IMR-90 (cell line): ENCODE results near the gene IKBIP. TPM values are rescaled to one million over a fixed set of nuclear protein-coding genes. Genes with fewer than 3 reads are reported as not detected.
"Not testable (repeated sequence)": the region's sequence is repeated elsewhere in the genome, so short reads cannot be mapped to it uniquely, and the experiment has no call there.

ENCODE experiments used
- ATAC-seq: fragments of 200-7000 bp; cut with Tn5 transposase; 2 replicates; pipeline ENCODE4 v1.9.1; 2020; ENCODE audit warnings: low read depth, mild to moderate bottlenecking, moderate library complexity
- BruUV-seq: library from RNA; stranded (reverse); fragments of 400-500 nt; replicated peaks from 2 replicates; lab custom pipeline; 2021; lab: Mats Ljungman, UMichigan
- CTCF ChIA-PET: fragments of 300-600 bp; formaldehyde crosslinking; extraction: SDS; loops from one replicate; lab custom pipeline; 2021; ENCODE audit warnings: antibody characterized with exemption; lab: Yijun Ruan, JAX
- POLR2A ChIA-PET: fragments of 300-600 bp; sonication (Branson Sonifier 250); formaldehyde crosslinking; loops from one replicate; lab custom pipeline; 2022; ENCODE audit warnings: antibody characterized with exemption; ENCODE audit not compliant: unreplicated experiment; lab: Charles Lee
- DNase-seq: peaks from one replicate; pipeline ENCODE4 v3.0.0; 2013
- H2AFZ ChIP-seq: replicated peaks from 2 replicates; pipeline ENCODE3; 2013; ENCODE audit warnings: low read length, mild to moderate bottlenecking; ENCODE audit not compliant: poor library complexity
- H2AK5ac ChIP-seq: 2 replicates; pipeline ENCODE4 v1.6.1; 2013; ENCODE audit warnings: low read depth, low read length, inconsistent platforms
- H2AK9ac ChIP-seq: replicated peaks from 2 replicates; pipeline ENCODE3; 2013; ENCODE audit warnings: mild to moderate bottlenecking, low read depth, low read length, moderate library complexity; ENCODE audit not compliant: poor library complexity
- H2BK120ac ChIP-seq: 2 replicates; pipeline ENCODE4 v1.6.1; 2013; ENCODE audit warnings: low read depth, low read length, inconsistent platforms
- H2BK15ac ChIP-seq: 3 replicates; pipeline ENCODE4 v1.6.1; 2013; ENCODE audit warnings: low read depth, low read length, inconsistent platforms
- H2BK20ac ChIP-seq: 2 replicates; pipeline ENCODE4 v1.6.1; 2013; ENCODE audit warnings: low read depth, mild to moderate bottlenecking, inconsistent platforms, low read length, moderate library complexity
- H2BK5ac ChIP-seq: 2 replicates; pipeline ENCODE4 v1.6.1; 2013; ENCODE audit warnings: mild to moderate bottlenecking, low read depth, low read length, inconsistent platforms; ENCODE audit not compliant: poor library complexity, severe bottlenecking
- H3K14ac ChIP-seq: replicated peaks from 2 replicates; pipeline ENCODE4 v1.6.1; 2013; ENCODE audit warnings: low read depth, low read length, inconsistent platforms
- H3K18ac ChIP-seq: 2 replicates; pipeline ENCODE4 v1.6.1; 2013; ENCODE audit warnings: low read depth, low read length, control low read depth
- H3K23ac ChIP-seq: 2 replicates; pipeline ENCODE4 v1.6.1; 2013; ENCODE audit warnings: low read depth, low read length, inconsistent platforms
- H3K27ac ChIP-seq: 2 replicates; pipeline ENCODE4 v1.5.1; 2013; ENCODE audit warnings: mild to moderate bottlenecking, control low read depth, low read length; ENCODE audit not compliant: insufficient read depth
- H3K27me3 ChIP-seq: 2 replicates; pipeline ENCODE4 v1.6.1; 2013; ENCODE audit warnings: low read length; ENCODE audit not compliant: control insufficient read depth, insufficient read depth
- H3K36me3 ChIP-seq: 2 replicates; pipeline ENCODE4 v1.6.1; 2013; ENCODE audit warnings: low read length, mixed read lengths; ENCODE audit not compliant: control insufficient read depth, insufficient read depth
- H3K4ac ChIP-seq: 2 replicates; pipeline ENCODE4 v1.6.1; 2013; ENCODE audit warnings: low read depth, low read length, inconsistent platforms
- H3K4me1 ChIP-seq: 2 replicates; pipeline ENCODE4 v1.6.1; 2013; ENCODE audit warnings: low read length, mixed read lengths; ENCODE audit not compliant: control insufficient read depth, insufficient read depth
- H3K4me2 ChIP-seq: 2 replicates; pipeline ENCODE4 v1.6.1; 2013; ENCODE audit warnings: low read depth, mild to moderate bottlenecking, control low read depth, low read length, moderate library complexity
- H3K4me3 ChIP-seq: 2 replicates; pipeline ENCODE4 v1.5.1; 2013; ENCODE audit warnings: low read depth, mild to moderate bottlenecking, control low read depth, low read length, moderate library complexity; ENCODE audit not compliant: insufficient read depth
- H3K56ac ChIP-seq: 2 replicates; pipeline ENCODE4 v1.6.1; 2013; ENCODE audit warnings: low read length, inconsistent platforms; ENCODE audit not compliant: insufficient read depth; ENCODE audit errors: extremely low read depth
- H3K79me1 ChIP-seq, 2 experiments: 2 replicates each; pipeline ENCODE4 v1.6.1; 2013; ENCODE audit warnings: low read length in 2 of 2, inconsistent platforms in 1 of 2, low read depth in 1 of 2
- H3K9ac ChIP-seq: 2 replicates; pipeline ENCODE4 v1.6.1; 2013; ENCODE audit warnings: low read depth, low read length, control low read depth
- H3K9me1 ChIP-seq: 2 replicates; pipeline ENCODE4 v1.6.1; 2013; ENCODE audit warnings: low read length, inconsistent platforms; ENCODE audit not compliant: insufficient read depth
- H3K9me3 ChIP-seq: 2 replicates; pipeline ENCODE4 v1.6.1; 2013; ENCODE audit warnings: low read length; ENCODE audit not compliant: control insufficient read depth, insufficient read depth
- H4K20me1 ChIP-seq: 2 replicates; pipeline ENCODE4 v1.6.1; 2013; ENCODE audit warnings: low read length, inconsistent platforms; ENCODE audit not compliant: insufficient read depth
- H4K5ac ChIP-seq: 2 replicates; pipeline ENCODE4 v1.6.1; 2013; ENCODE audit warnings: mild to moderate bottlenecking, low read depth, low read length, control low read depth
- H4K8ac ChIP-seq, 2 experiments: 2 replicates each; pipeline ENCODE4 v1.6.1; 2013; ENCODE audit warnings: low read depth in 2 of 2, low read length in 2 of 2, control low read depth in 1 of 2, inconsistent platforms in 1 of 2
- H4K91ac ChIP-seq: 2 replicates; pipeline ENCODE4 v1.6.1; 2013; ENCODE audit warnings: low read depth, low read length, inconsistent platforms; ENCODE audit not compliant: insufficient read depth
- WGBS, 2 experiments: methylation state at CpG; one replicate each; pipeline versions ENCODE4 v1.1.5 to v1.1.7; 2013; ENCODE audit warnings: missing lambda C conversion rate in 2 of 2; ENCODE audit not compliant: insufficient read length in 1 of 2; ENCODE audit errors: extremely low coverage in 2 of 2; 5-methylcytosine and 5-hydroxymethylcytosine counted together
- dilution Hi-C: fragments of 300-500 bp; cut with HindIII; formaldehyde crosslinking; loops from one replicate; pipeline ENCODE4 v1.14.3; 2018; ENCODE audit warnings: low sequenced_read_pairs; ENCODE audit not compliant: unreplicated experiment
- in situ Hi-C: fragments of 300-500 bp; cut with MboI; formaldehyde crosslinking; loops from 3 replicates; pipeline ENCODE4 v1.14.3; 2019; ENCODE audit warnings: low sequenced_read_pairs, inconsistent platforms, mixed read lengths
- intact Hi-C: fragments of 100-400 bp; cut with micrococcal nuclease; formaldehyde crosslinking; loops from 2 replicates; pipeline ENCODE4 v1.10.0; 2022
- polyA plus RNA-seq, 3 experiments: library from polyadenylated mRNA; depleted of rRNA; stranded (reverse); fragments of >200 nt; gene quantifications; 2 replicates each; pipeline ENCODE4 v1.2.3, GENCODE V29; 2012; ENCODE audit warnings: low replicate concordance in 1 of 3
- total RNA-seq: library from RNA; depleted of rRNA; stranded (reverse); fragments of >200 nt; gene quantifications from 2 replicates; pipeline ENCODE4 v1.2.3, GENCODE V29; 2012

IKBIP gene
- total and polyA plus RNA-seq, 2 of the 4 experiments (the other 2 are of a cell fraction): 37.1 to 52.7 TPM

GRCh38 chr12:98576795-98577194, 67.8 kb downstream of the IKBIP start:
- H2BK120ac ChIP-seq, H2BK5ac ChIP-seq, DNase-seq, H2BK15ac ChIP-seq, H3K18ac ChIP-seq, H2AK9ac ChIP-seq, H3K4me2 ChIP-seq, H3K9me3 ChIP-seq, H4K91ac ChIP-seq, H3K4ac ChIP-seq, H3K9me1 ChIP-seq, H3K56ac ChIP-seq, H4K5ac ChIP-seq, H2AFZ ChIP-seq, H3K36me3 ChIP-seq, H3K27me3 ChIP-seq, H3K27ac ChIP-seq, CTCF ChIA-PET, POLR2A ChIA-PET, H3K79me1 ChIP-seq, H2BK20ac ChIP-seq, BruUV-seq, H3K9ac ChIP-seq, intact Hi-C loops, H3K23ac ChIP-seq, in situ Hi-C loops, H2AK5ac ChIP-seq, ATAC-seq, H3K4me3 ChIP-seq, H3K14ac ChIP-seq, dilution Hi-C loops, H4K20me1 ChIP-seq, H4K8ac ChIP-seq, H3K4me1 ChIP-seq: not testable (repeated sequence)
- WGBS, 2 experiments: no CpG with 5 or more reads among the region's 2 CpGs
